Nephron (organoid): Measurements from ENCODE around the gene LAMB3.
A peak's percentile ranks its signal among the peaks of the same experiment; 100 is the strongest.

Source experiments
- H3K27ac Mint-ChIP-seq, 3 experiments: 2 replicates each; pipeline ENCODE4 v1.8.0; 2020; ENCODE audit warnings: mixed read lengths in 3 of 3, mild to moderate bottlenecking in 2 of 3, moderate library complexity in 1 of 3
- H3K27me3 Mint-ChIP-seq: 2 replicates; pipeline ENCODE4 v1.8.0; 2021; ENCODE audit warnings: low read depth, mild to moderate bottlenecking, moderate library complexity, mixed read lengths
- H3K36me3 Mint-ChIP-seq: 2 replicates; pipeline ENCODE4 v1.8.0; 2020; ENCODE audit warnings: low read depth, mixed read lengths
- H3K4me1 Mint-ChIP-seq: 2 replicates; pipeline ENCODE4 v1.8.0; 2020; ENCODE audit warnings: mixed read lengths
- H3K4me3 Mint-ChIP-seq, 3 experiments: 2 replicates each; pipeline ENCODE4 v1.8.0; 2020; ENCODE audit warnings: mild to moderate bottlenecking in 3 of 3, mixed read lengths in 3 of 3, moderate library complexity in 2 of 3
- H3K9me3 Mint-ChIP-seq: 2 replicates; pipeline ENCODE4 v1.8.0; 2020; ENCODE audit warnings: mixed read lengths
- TF ChIP-seq, protein P1 (sequence below), 3 experiments: fragments of 200-600 bp; sonication (generic); IDR thresholded peaks; one replicate each; pipeline ENCODE4 v1.5.0; 2021; ENCODE audit warnings: antibody characterized with exemption in 3 of 3; ENCODE audit not compliant: unreplicated experiment in 3 of 3

Gene LAMB3

DNA sequence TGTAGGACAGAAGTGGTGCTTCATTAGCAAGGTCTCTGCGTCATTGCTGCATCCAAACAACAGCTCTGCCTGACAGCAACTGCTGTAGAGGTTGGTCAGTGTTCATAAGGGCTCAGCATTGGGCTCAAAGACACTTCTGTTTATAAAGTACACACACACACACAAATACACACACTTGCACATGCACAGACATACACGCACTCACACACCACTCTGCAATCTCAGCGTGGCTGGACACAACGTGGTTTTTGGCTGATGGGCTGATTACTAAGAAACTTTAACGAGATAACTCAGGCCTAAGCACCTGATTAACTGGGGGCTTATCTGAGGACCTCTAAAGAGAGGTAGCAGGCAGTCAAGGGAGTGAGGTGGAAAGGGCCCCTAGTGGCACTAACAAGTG, 48.3 kb downstream of the LAMB3 start:
- TF ChIP-seq, protein P1, sequence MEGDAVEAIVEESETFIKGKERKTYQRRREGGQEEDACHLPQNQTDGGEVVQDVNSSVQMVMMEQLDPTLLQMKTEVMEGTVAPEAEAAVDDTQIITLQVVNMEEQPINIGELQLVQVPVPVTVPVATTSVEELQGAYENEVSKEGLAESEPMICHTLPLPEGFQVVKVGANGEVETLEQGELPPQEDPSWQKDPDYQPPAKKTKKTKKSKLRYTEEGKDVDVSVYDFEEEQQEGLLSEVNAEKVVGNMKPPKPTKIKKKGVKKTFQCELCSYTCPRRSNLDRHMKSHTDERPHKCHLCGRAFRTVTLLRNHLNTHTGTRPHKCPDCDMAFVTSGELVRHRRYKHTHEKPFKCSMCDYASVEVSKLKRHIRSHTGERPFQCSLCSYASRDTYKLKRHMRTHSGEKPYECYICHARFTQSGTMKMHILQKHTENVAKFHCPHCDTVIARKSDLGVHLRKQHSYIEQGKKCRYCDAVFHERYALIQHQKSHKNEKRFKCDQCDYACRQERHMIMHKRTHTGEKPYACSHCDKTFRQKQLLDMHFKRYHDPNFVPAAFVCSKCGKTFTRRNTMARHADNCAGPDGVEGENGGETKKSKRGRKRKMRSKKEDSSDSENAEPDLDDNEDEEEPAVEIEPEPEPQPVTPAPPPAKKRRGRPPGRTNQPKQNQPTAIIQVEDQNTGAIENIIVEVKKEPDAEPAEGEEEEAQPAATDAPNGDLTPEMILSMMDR (IDR thresholded peaks at IDR 0.05; ENCODE audit: unreplicated experiment in 3 of 3): no peak
- no peaks in the 10 kb centered on the region for H3K9me3 Mint-ChIP-seq
- no peak overlapping the region for H3K4me3 Mint-ChIP-seq
- H3K27me3 Mint-ChIP-seq: no peaks in the 10 kb centered on the region
- no peak overlapping the region for H3K27ac Mint-ChIP-seq
- H3K36me3 Mint-ChIP-seq: no peaks in the 10 kb centered on the region
- no peaks in the 10 kb centered on the region for H3K4me1 Mint-ChIP-seq

DNA sequence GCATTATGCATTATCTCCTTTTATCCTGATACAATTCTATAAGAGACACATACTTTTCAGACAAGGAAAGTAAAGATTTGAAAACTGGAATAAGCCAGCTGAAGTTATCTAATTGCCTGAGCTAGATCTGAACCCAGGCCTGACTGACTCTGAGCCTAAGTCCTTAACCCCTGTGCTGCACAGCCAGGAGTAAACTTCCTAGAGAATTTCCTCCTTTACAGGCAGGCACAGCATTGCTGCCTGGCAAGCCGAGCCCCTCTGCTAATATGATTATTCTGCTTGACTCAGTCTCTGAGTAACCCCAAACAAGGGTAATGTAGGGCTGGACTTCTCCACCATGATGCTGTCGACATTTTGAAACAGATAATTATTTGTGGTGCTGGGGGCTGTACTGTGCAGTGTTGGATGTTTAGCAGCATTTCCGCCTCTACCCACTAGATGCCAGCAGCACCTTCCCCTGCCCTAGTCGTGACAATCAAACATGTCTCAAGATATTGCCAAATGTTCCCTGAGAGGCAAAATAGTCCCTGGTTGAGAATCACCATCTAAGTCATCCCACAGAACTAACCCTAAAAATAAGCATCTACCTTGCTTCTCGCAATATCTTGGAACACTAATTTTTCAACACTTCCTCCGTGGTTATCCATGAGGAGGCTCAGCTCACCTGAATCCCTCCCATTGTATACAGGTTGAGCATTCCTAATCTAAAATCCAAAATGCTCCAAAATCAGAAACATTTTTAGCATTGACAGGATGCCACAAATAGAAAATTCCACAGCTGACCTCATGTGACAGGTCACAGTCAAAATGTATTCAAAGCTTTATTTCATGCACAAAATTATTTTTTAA, 50.2 kb downstream of the LAMB3 start:
- no peaks in the 10 kb centered on the region for H3K9me3 Mint-ChIP-seq
- no peak overlapping the region for H3K4me3 Mint-ChIP-seq
- H3K36me3 Mint-ChIP-seq: no peaks in the 10 kb centered on the region
- H3K27me3 Mint-ChIP-seq: no peaks in the 10 kb centered on the region
- TF ChIP-seq, protein P1 (IDR thresholded peaks at IDR 0.05; ENCODE audit: unreplicated experiment in 3 of 3): peak; percentile 60 to 72 (median 66)
- H3K27ac Mint-ChIP-seq: no peak overlapping the region
- peaks cover 2% of the 10 kb centered on the region for H3K4me1 Mint-ChIP-seq

DNA sequence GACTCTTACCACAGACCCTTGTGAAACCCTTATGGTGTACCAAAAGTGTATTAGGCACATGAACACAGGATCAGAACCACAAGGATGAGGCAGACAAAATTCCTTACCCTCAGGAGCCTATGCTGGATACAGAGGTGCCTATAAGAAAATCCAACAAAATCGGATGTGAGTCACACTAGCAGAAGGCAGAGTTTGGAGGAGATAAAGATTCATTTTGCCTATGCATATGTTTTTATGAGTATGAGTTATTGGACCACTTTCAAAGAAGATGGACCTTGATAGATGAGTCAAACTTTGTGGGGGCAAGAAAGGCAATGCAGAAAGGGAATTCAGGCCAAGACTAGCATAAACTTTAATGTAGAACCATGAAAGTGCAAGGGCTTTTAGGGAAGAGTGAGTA, 51.7 kb downstream of the LAMB3 start:
- H3K9me3 Mint-ChIP-seq: no peaks in the 10 kb centered on the region
- no peak overlapping the region for H3K4me3 Mint-ChIP-seq
- TF ChIP-seq, protein P1 (IDR thresholded peaks at IDR 0.05; ENCODE audit: unreplicated experiment in 3 of 3): no peak
- no peak overlapping the region for H3K27ac Mint-ChIP-seq
- no peaks in the 10 kb centered on the region for H3K36me3 Mint-ChIP-seq
- H3K4me1 Mint-ChIP-seq: peaks cover 8% of the 10 kb centered on the region
- no peaks in the 10 kb centered on the region for H3K27me3 Mint-ChIP-seq

DNA sequence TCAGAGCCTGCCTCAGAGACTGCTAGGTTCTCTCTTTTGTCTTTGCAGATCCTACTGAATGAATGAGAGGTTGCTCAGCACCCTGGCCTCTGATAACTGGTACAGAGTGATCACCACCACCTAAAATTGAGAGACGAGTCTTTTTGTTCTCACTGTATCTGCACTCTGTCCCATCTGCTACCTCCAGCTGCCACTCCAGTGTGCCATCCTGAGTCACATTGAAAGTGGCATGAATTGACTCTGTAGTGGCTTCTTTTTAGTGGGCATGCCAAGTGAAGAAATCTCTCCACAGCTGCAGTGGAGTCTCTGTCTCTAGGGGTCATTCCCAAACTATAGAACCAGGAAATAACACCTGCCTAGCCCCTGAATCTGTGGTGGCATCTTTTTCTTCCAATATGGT, 54.0 kb downstream of the LAMB3 start:
- TF ChIP-seq, protein P1 (IDR thresholded peaks at IDR 0.05; ENCODE audit: unreplicated experiment in 3 of 3): no peak
- no peaks in the 10 kb centered on the region for H3K27me3 Mint-ChIP-seq
- H3K9me3 Mint-ChIP-seq: no peaks in the 10 kb centered on the region
- H3K27ac Mint-ChIP-seq: no peak overlapping the region
- no peaks in the 10 kb centered on the region for H3K36me3 Mint-ChIP-seq
- no peak overlapping the region for H3K4me3 Mint-ChIP-seq
- H3K4me1 Mint-ChIP-seq: peaks cover 27% of the 10 kb centered on the region

DNA sequence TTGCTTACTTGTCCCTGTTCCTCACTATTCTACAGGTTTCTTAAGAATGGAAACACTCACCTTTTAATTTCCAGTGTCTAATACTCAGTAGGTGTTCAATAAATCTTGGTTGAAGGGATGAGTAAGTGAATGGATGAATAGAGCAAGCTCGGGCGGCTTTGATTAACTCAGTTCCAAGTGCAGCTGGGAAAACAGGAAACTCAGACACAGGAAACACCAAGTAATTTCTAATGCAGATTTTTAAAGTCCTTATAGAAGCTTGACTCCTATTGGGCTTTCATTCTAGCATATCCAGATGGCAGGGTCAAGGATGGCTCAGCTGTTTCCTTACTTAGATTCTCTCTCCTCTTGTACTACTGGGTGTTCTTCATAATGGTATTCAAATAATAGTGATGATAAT, 54.7 kb downstream of the LAMB3 start:
- Mint-ChIP-seq H3K9me3 (no peaks in the 10 kb centered on the region), H3K4me3 (no peak overlapping the region), H3K4me1 (peaks cover 31% of the 10 kb centered on the region), H3K27ac (no peak overlapping the region), H3K27me3 (no peaks in the 10 kb centered on the region), H3K36me3 (no peaks in the 10 kb centered on the region)
- TF ChIP-seq, protein P1 (IDR thresholded peaks at IDR 0.05; ENCODE audit: unreplicated experiment in 3 of 3): no peak
